GM23338 (cell line): ENCODE measurements around the gene TYW3.
A peak's percentile ranks its signal among the peaks of the same experiment; 100 is the strongest.

Experiments used
- CTCF ChIP-seq, 2 experiments: fragments of 200-600 bp in 1 of 2; sonication (generic) in 1 of 2; conservative IDR thresholded peaks; 2 replicates each; pipeline versions ENCODE4 v1.5.1 to v1.6.1; 2016 to 2017; ENCODE audit warnings: antibody characterized with exemption in 2 of 2, low read depth in 2 of 2, mild to moderate bottlenecking in 2 of 2, moderate library complexity in 1 of 2
- POLR2AphosphoS5 ChIP-seq: IDR thresholded peaks from 2 replicates; pipeline ENCODE4 v1.6.1; 2016; ENCODE audit warnings: antibody characterized with exemption, low read depth

- TF ChIP-seq POLR2AphosphoS5 (no peak), CTCF (conservative IDR thresholded peaks at IDR 0.05; ENCODE audit: low read depth in 2 of 2) (peak; percentile 72 to 76)
Observed at GRCh38 chr1:74733604-74734484, 892 bp downstream of the TYW3 start.
